Erythroblast (primary cell): ENCODE results near the gene SWI5.

Source experiments
- GATA1 ChIP-seq: IDR thresholded peaks from 2 replicates; pipeline ENCODE4 v1.6.1; 2011; ENCODE audit warnings: low read depth, mild to moderate bottlenecking, control low read depth, low read length, moderate library complexity
- POLR2A ChIP-seq: IDR thresholded peaks from 2 replicates; pipeline ENCODE4 v1.6.1; 2011; ENCODE audit warnings: mild to moderate bottlenecking, low read length

DNA sequence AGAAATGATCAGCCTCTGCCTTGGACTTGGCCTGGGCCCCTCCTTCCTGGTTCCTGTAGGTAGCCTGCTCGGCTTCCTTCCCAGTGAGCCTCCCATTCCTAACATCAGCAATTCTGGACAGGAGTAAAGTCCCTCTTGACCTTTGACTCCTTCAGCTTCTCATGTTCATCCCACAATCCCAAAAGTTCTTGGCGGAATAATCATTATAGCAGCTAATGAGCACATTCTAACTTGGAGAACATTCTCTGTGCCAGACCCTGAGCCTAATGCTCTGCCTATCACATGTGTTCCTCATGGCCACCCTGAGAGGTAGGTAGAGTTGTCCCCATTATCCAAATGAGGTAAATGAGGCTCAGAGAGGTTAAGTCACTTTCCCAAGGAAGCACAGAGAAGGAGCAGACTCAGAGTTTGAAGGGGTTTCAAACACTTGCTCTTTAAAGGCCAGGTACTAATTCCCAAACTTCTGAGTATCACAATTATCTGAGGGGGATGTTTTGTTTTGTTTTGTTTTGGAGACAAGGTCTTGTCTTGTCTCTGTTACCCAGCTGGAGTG lies 21.2 kb downstream of the SWI5 start:
- no peak for TF ChIP-seq POLR2A
- no peak for TF ChIP-seq GATA1
